ENCODE measurements around the gene MTAP. TPM values are rescaled to one million over a fixed set of nuclear protein-coding genes. Genes with fewer than 3 reads are reported as not detected.
A peak's percentile ranks its signal among the peaks of the same experiment; 100 is the strongest.

Gene MTAP
- polyA plus RNA-seq, 1 donor from 2014 or later, result 19.3 TPM

GRCh38 chr9:21813575-21814473 lies 11.4 kb downstream of the MTAP start:
- no peaks in the 10 kb centered on the region for H3K9me3 Mint-ChIP-seq
- H3K27ac Mint-ChIP-seq, result peak overlapping the region in 2 of 3 donors; percentile 59 to 62
- H3K27me3 Mint-ChIP-seq, result no peaks in the 10 kb centered on the region
- no peak overlapping the region for H3K4me3 Mint-ChIP-seq
- H3K36me3 Mint-ChIP-seq, result peaks cover 4% of the 10 kb centered on the region
- H3K4me1 Mint-ChIP-seq, result peaks cover 10 to 12% (median 12%) of the 10 kb centered on the region in 3 donors

- no peaks in the 10 kb centered on the region for H3K9me3 Mint-ChIP-seq
- H3K27ac Mint-ChIP-seq, result no peak overlapping the region
- H3K4me1 Mint-ChIP-seq, result peaks cover 7 to 10% (median 9%) of the 10 kb centered on the region in 3 donors
- no peaks in the 10 kb centered on the region for H3K27me3 Mint-ChIP-seq
- H3K4me3 Mint-ChIP-seq, result no peak overlapping the region
- peaks cover 12% of the 10 kb centered on the region for H3K36me3 Mint-ChIP-seq
Measured at GRCh38 chr9:21815643-21816042, 13.2 kb downstream of the MTAP start.

- no peak overlapping the region for H3K4me3 Mint-ChIP-seq
- H3K36me3 Mint-ChIP-seq, result peaks cover 14% of the 10 kb centered on the region
- peaks cover 7 to 11% (median 10%) of the 10 kb centered on the region in 3 donors for H3K4me1 Mint-ChIP-seq
- no peaks in the 10 kb centered on the region for H3K9me3 Mint-ChIP-seq
- H3K27ac Mint-ChIP-seq, result peak overlapping the region in 1 of 3 donors; percentile 86
- H3K27me3 Mint-ChIP-seq, result no peaks in the 10 kb centered on the region
Measured at GRCh38 chr9:21817176-21817575, 14.7 kb downstream of the MTAP start.

- Mint-ChIP-seq H3K36me3 (peaks cover 12% of the 10 kb centered on the region), H3K4me1 (peaks cover 6 to 11% (median 7%) of the 10 kb centered on the region in 3 donors), H3K4me3 (no peak overlapping the region), H3K27me3 (no peaks in the 10 kb centered on the region), H3K27ac (no peak overlapping the region), H3K9me3 (no peaks in the 10 kb centered on the region)
Measured at GRCh38 chr9:21825637-21826036, 23.2 kb downstream of the MTAP start.

GRCh38 chr9:21828853-21829410 lies 26.5 kb downstream of the MTAP start:
- H3K36me3 Mint-ChIP-seq, result peaks cover 10% of the 10 kb centered on the region
- H3K9me3 Mint-ChIP-seq, result no peaks in the 10 kb centered on the region
- H3K27ac Mint-ChIP-seq, result no peak overlapping the region
- no peaks in the 10 kb centered on the region for H3K27me3 Mint-ChIP-seq
- H3K4me1 Mint-ChIP-seq, result peaks cover 28 to 32% (median 28%) of the 10 kb centered on the region in 3 donors
- H3K4me3 Mint-ChIP-seq, result no peak overlapping the region

- Mint-ChIP-seq H3K27me3 (no peaks in the 10 kb centered on the region), H3K4me1 (peaks cover 24 to 33% (median 27%) of the 10 kb centered on the region in 3 donors), H3K4me3 (no peak overlapping the region), H3K36me3 (peaks cover 3% of the 10 kb centered on the region), H3K9me3 (no peaks in the 10 kb centered on the region), H3K27ac (peak overlapping the region in 1 of 3 donors; percentile 10)
Measured at GRCh38 chr9:21830589-21830988, 28.2 kb downstream of the MTAP start.

- Mint-ChIP-seq H3K36me3 (peaks cover 6% of the 10 kb centered on the region), H3K27ac (peak overlapping the region; percentile 52 to 80 (median 68)), H3K27me3 (no peaks in the 10 kb centered on the region), H3K4me3 (peak overlapping the region in 1 of 4 donors; percentile 63), H3K9me3 (no peaks in the 10 kb centered on the region), H3K4me1 (peaks cover 28 to 35% (median 29%) of the 10 kb centered on the region in 3 donors)
Measured at GRCh38 chr9:21831841-21832509, 29.5 kb downstream of the MTAP start.

- peaks cover 32 to 48% (median 41%) of the 10 kb centered on the region in 3 donors for H3K4me1 Mint-ChIP-seq
- no peaks in the 10 kb centered on the region for H3K27me3 Mint-ChIP-seq
- H3K4me3 Mint-ChIP-seq, result peak overlapping the region; percentile 1 to 63 (median 14)
- peaks cover 12% of the 10 kb centered on the region for H3K36me3 Mint-ChIP-seq
- no peaks in the 10 kb centered on the region for H3K9me3 Mint-ChIP-seq
- peak overlapping the region; percentile 52 to 96 (median 88) for H3K27ac Mint-ChIP-seq
Measured at GRCh38 chr9:21833090-21833801, 30.8 kb downstream of the MTAP start.

GRCh38 chr9:21835121-21835520 lies 32.7 kb downstream of the MTAP start:
- Mint-ChIP-seq H3K27me3 (no peaks in the 10 kb centered on the region), H3K4me3 (no peak overlapping the region), H3K4me1 (peaks cover 32 to 48% (median 46%) of the 10 kb centered on the region in 3 donors), H3K9me3 (no peaks in the 10 kb centered on the region), H3K36me3 (peaks cover 25% of the 10 kb centered on the region), H3K27ac (no peak overlapping the region)

GRCh38 chr9:21836437-21837161 lies 34.2 kb downstream of the MTAP start:
- H3K27ac Mint-ChIP-seq, result no peak overlapping the region
- no peaks in the 10 kb centered on the region for H3K9me3 Mint-ChIP-seq
- H3K36me3 Mint-ChIP-seq, result peaks cover 38% of the 10 kb centered on the region
- no peaks in the 10 kb centered on the region for H3K27me3 Mint-ChIP-seq
- H3K4me1 Mint-ChIP-seq, result peaks cover 32 to 46% (median 42%) of the 10 kb centered on the region in 3 donors
- H3K4me3 Mint-ChIP-seq, result no peak overlapping the region

GRCh38 chr9:21837501-21837900 lies 35.1 kb downstream of the MTAP start:
- no peaks in the 10 kb centered on the region for H3K9me3 Mint-ChIP-seq
- peaks cover 24 to 39% (median 33%) of the 10 kb centered on the region in 3 donors for H3K4me1 Mint-ChIP-seq
- peak overlapping the region in 1 of 3 donors; percentile 7 for H3K27ac Mint-ChIP-seq
- H3K27me3 Mint-ChIP-seq, result no peaks in the 10 kb centered on the region
- H3K36me3 Mint-ChIP-seq, result peaks cover 41% of the 10 kb centered on the region
- H3K4me3 Mint-ChIP-seq, result peak overlapping the region in 1 of 4 donors; percentile 78

GRCh38 chr9:21840647-21841046 lies 38.2 kb downstream of the MTAP start:
- Mint-ChIP-seq H3K4me3 (no peak overlapping the region), H3K4me1 (peaks cover 16 to 23% (median 18%) of the 10 kb centered on the region in 3 donors), H3K27me3 (no peaks in the 10 kb centered on the region), H3K36me3 (peaks cover 48% of the 10 kb centered on the region), H3K9me3 (peaks cover 2 to 3% (median 2%) of the 10 kb centered on the region in 3 donors), H3K27ac (no peak overlapping the region)

GRCh38 chr9:21841133-21841532 lies 38.7 kb downstream of the MTAP start:
- peaks cover 17 to 24% (median 20%) of the 10 kb centered on the region in 3 donors for H3K4me1 Mint-ChIP-seq
- H3K9me3 Mint-ChIP-seq, result peaks cover 3 to 8% (median 6%) of the 10 kb centered on the region in 3 donors
- H3K36me3 Mint-ChIP-seq, result peaks cover 45% of the 10 kb centered on the region
- H3K4me3 Mint-ChIP-seq, result no peak overlapping the region
- H3K27me3 Mint-ChIP-seq, result no peaks in the 10 kb centered on the region
- no peak overlapping the region for H3K27ac Mint-ChIP-seq

- Mint-ChIP-seq H3K4me1 (peaks cover 5 to 12% (median 7%) of the 10 kb centered on the region in 3 donors), H3K27ac (no peak overlapping the region), H3K4me3 (no peak overlapping the region), H3K27me3 (no peaks in the 10 kb centered on the region), H3K9me3 (peaks cover 8 to 23% (median 13%) of the 10 kb centered on the region in 3 donors), H3K36me3 (peaks cover 14% of the 10 kb centered on the region)
Measured at GRCh38 chr9:21848615-21849014, 46.2 kb downstream of the MTAP start.
